LNCaP clone FGC (cell line): ENCODE results near the gene DAO.

ENCODE experiments used
- DNase-seq: peaks from one replicate; pipeline ENCODE4 v3.0.0-alpha.2; 2011; ENCODE audit warnings: low read depth
- H3K4me3 ChIP-seq: 2 replicates; pipeline ENCODE4 v1.5.1; 2011; ENCODE audit warnings: mild to moderate bottlenecking, low read depth, low read length, control low read depth
- TF ChIP-seq, protein P1 (sequence below): IDR thresholded peaks from 2 replicates; pipeline ENCODE4 v1.5.1; 2012; ENCODE audit warnings: mild to moderate bottlenecking; ENCODE audit not compliant: control insufficient read depth, insufficient read depth; ENCODE audit errors: extremely low read depth

DAO gene

DNA sequence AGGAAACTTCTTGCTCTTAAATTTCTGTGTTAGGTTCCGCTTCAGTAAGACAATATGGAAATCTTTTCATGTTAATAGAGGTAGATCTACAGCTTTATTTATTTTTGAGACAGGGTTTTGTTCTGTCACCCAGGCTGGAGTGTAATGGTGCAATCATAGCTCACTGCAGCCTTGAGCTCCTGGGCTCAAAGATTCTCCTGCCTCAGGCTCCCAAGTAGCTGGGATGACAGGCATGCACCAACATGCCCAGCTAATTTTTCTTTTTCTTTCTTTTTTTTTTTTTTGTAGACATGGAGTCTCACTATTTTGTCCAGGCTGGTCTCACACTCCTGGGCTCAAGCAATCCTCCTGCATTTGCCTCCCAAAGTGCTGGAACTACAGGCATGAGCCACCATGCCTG lies 70.1 kb downstream of the DAO start:
- TF ChIP-seq, protein P1, sequence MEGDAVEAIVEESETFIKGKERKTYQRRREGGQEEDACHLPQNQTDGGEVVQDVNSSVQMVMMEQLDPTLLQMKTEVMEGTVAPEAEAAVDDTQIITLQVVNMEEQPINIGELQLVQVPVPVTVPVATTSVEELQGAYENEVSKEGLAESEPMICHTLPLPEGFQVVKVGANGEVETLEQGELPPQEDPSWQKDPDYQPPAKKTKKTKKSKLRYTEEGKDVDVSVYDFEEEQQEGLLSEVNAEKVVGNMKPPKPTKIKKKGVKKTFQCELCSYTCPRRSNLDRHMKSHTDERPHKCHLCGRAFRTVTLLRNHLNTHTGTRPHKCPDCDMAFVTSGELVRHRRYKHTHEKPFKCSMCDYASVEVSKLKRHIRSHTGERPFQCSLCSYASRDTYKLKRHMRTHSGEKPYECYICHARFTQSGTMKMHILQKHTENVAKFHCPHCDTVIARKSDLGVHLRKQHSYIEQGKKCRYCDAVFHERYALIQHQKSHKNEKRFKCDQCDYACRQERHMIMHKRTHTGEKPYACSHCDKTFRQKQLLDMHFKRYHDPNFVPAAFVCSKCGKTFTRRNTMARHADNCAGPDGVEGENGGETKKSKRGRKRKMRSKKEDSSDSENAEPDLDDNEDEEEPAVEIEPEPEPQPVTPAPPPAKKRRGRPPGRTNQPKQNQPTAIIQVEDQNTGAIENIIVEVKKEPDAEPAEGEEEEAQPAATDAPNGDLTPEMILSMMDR = no peak
- DNase-seq = no peak
- no peak overlapping the region for H3K4me3 ChIP-seq
